Measurements from ENCODE around the gene CNN1. TPM values are rescaled to one million over a fixed set of nuclear protein-coding genes. Genes with fewer than 3 reads are reported as not detected.

The CNN1 gene
- total and polyA plus RNA-seq, 2 experiments from 2014 or later: 13.3 to 20.9 TPM

GRCh38 chr19:11597202-11598102 is 58.8 kb downstream of the CNN1 start, which contains the start of gene ZNF627:
Gene ZNF627 (plus strand): TSS chr19:11597483. CDS start chr19:11597628, 145 bp downstream.
- H2AFZ ChIP-seq: peak within 1 kb of the TSS; percentile 44; the same call in 1 of the 2 replicates
- H3K27me3 Mint-ChIP-seq (ENCODE audit: insufficient read depth, low read depth, poor library complexity): peaks cover 4% of the 10 kb centered on the region
- TF ChIP-seq ZNF462 (CRISPR knock-in tag; IDR thresholded peaks at IDR 0.05) (no peak), JUNB (IDR thresholded peaks at IDR 0.05; ENCODE audit: unreplicated experiment) (no peak), CTCF (conservative IDR thresholded peaks at IDR 0.05; ENCODE audit: low read depth in 2 of 2) (peak; percentile 17; a peak in 3 of 4 replicates), REST (IDR thresholded peaks at IDR 0.05; ENCODE audit: unreplicated experiment) (peak; percentile 26), EZH2phosphoT487 (IDR thresholded peaks at IDR 0.05; ENCODE audit: unreplicated experiment) (no peak), ZNF331 (CRISPR knock-in tag; IDR thresholded peaks at IDR 0.05; ENCODE audit: low read depth) (no peak), ETS1 (IDR thresholded peaks at IDR 0.05) (no peak), STAT1 (IDR thresholded peaks at IDR 0.05; ENCODE audit: unreplicated experiment) (no peak), POLR2AphosphoS5 (IDR thresholded peaks at IDR 0.05; ENCODE audit: low read depth) (peak; percentile 99), CREB1 (CRISPR knock-in tag; IDR thresholded peaks at IDR 0.05; ENCODE audit: low read depth) (peak; percentile 85), NANOG (IDR thresholded peaks at IDR 0.05; ENCODE audit: borderline replicate concordance) (no peak), ZNF114 (CRISPR knock-in tag; IDR thresholded peaks at IDR 0.05) (no peak), EZH2 (IDR thresholded peaks at IDR 0.05; ENCODE audit: low read depth, unreplicated experiment) (no peak)
- H3K4me3 ChIP-seq: peak within 1 kb of the TSS; percentile 97
- DNase-seq (ENCODE audit: low spot score) (peak; percentile 100), ATAC-seq (peak; percentile 98)
- H3K27ac Mint-ChIP-seq: peak within 1 kb of the TSS; percentile 98
- peaks cover 15% of the 10 kb centered on the region for H3K4me1 Mint-ChIP-seq
- no peaks in the 10 kb centered on the region; the same call in 1 of the 2 replicates for H3F3A ChIP-seq (replicated peaks; ENCODE audit: low read depth)
- H3K27ac ChIP-seq (ENCODE audit: low read depth): peak within 1 kb of the TSS; percentile 91
- H3K36me3 Mint-ChIP-seq (ENCODE audit: low read depth): peaks cover 43% of the 10 kb centered on the region
- no peaks in the 10 kb centered on the region for H3K27me3 ChIP-seq (ENCODE audit: insufficient read depth)
- H3K9me2 ChIP-seq (ENCODE audit: insufficient read depth): no peaks in the 10 kb centered on the region
- peak within 1 kb of the TSS; percentile 97 for H3K4me3 Mint-ChIP-seq
- H4K20me1 ChIP-seq (replicated peaks; ENCODE audit: insufficient read depth): peaks cover 20% of the 10 kb centered on the region
- H3K79me2 ChIP-seq (replicated peaks; ENCODE audit: insufficient read depth): peaks cover 49% of the 10 kb centered on the region
- peak within 1 kb of the TSS; percentile 84 for H3K4me2 ChIP-seq
- H3K4me1 ChIP-seq (ENCODE audit: insufficient read depth): peaks cover 10% of the 10 kb centered on the region
- peaks cover under 1% of the 10 kb centered on the region; the same call in 2 of the 3 replicates for H3K9me3 Mint-ChIP-seq
- H3K36me3 ChIP-seq (ENCODE audit: insufficient read depth): peaks cover 9% of the 10 kb centered on the region

Measured in GM23338 (cell line).